ENCODE data around the gene FAM210A. TPM values are rescaled to one million over a fixed set of nuclear protein-coding genes. Genes with fewer than 3 reads are reported as not detected.

FAM210A gene
- total and polyA plus RNA-seq, 2 experiments from 2014 or later, result 17.2 to 17.9 TPM

DNA sequence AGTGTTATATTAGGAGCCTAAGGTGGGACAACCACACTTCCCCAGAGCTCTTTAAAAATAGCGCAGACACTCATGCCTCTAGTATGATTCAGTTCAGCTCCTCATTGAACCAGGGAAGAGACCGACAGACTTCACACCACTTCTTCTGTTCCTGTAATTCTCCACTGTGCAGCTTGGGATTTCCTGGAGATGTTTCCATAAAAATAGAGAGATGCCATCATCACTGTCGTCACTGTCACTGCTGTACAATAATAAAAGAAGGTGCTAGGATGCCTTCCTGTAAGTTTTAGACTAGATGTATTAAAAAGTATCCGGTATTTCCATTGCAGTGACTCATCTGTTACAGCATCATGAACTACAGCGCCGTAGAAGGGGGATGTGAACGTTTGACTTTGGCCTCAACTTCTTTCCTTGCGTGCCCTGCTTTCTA is 110.9 kb downstream of the FAM210A start (continued):
- TF ChIP-seq, protein P1, sequence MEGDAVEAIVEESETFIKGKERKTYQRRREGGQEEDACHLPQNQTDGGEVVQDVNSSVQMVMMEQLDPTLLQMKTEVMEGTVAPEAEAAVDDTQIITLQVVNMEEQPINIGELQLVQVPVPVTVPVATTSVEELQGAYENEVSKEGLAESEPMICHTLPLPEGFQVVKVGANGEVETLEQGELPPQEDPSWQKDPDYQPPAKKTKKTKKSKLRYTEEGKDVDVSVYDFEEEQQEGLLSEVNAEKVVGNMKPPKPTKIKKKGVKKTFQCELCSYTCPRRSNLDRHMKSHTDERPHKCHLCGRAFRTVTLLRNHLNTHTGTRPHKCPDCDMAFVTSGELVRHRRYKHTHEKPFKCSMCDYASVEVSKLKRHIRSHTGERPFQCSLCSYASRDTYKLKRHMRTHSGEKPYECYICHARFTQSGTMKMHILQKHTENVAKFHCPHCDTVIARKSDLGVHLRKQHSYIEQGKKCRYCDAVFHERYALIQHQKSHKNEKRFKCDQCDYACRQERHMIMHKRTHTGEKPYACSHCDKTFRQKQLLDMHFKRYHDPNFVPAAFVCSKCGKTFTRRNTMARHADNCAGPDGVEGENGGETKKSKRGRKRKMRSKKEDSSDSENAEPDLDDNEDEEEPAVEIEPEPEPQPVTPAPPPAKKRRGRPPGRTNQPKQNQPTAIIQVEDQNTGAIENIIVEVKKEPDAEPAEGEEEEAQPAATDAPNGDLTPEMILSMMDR (conservative IDR thresholded peaks at IDR 0.05; ENCODE audit: low read depth in 2 of 2), result no peak
- TF ChIP-seq JUNB (IDR thresholded peaks at IDR 0.05; ENCODE audit: unreplicated experiment) (no peak), ZNF331 (CRISPR knock-in tag; IDR thresholded peaks at IDR 0.05; ENCODE audit: low read depth) (no peak), NANOG (IDR thresholded peaks at IDR 0.05; ENCODE audit: borderline replicate concordance) (no peak), POLR2AphosphoS5 (IDR thresholded peaks at IDR 0.05; ENCODE audit: low read depth) (no peak), ZNF114 (CRISPR knock-in tag; IDR thresholded peaks at IDR 0.05) (no peak)

GRCh38 chr18:13614641-13615288 is 111.6 kb downstream of the FAM210A start:
- DNase-seq (ENCODE audit: low spot score) (no peak), ATAC-seq (no peak)
- H4K20me1 ChIP-seq (replicated peaks; ENCODE audit: insufficient read depth), result no peaks in the 10 kb centered on the region
- H3K4me1 ChIP-seq (ENCODE audit: insufficient read depth), result peaks cover 11% of the 10 kb centered on the region
- peaks cover 32% of the 10 kb centered on the region for H3K27me3 Mint-ChIP-seq (ENCODE audit: insufficient read depth, low read depth, poor library complexity)
- H3K4me3 ChIP-seq, result no peak overlapping the region
- H3K27ac ChIP-seq (ENCODE audit: low read depth), result no peak overlapping the region
- no peaks in the 10 kb centered on the region; the same call in 1 of the 2 replicates for H3K27me3 ChIP-seq (ENCODE audit: insufficient read depth)
- no peaks in the 10 kb centered on the region for H3K36me3 Mint-ChIP-seq (ENCODE audit: low read depth)
- H3K36me3 ChIP-seq (ENCODE audit: insufficient read depth), result no peaks in the 10 kb centered on the region
- H3F3A ChIP-seq (replicated peaks; ENCODE audit: low read depth), result no peaks in the 10 kb centered on the region
- no peaks in the 10 kb centered on the region for H3K79me2 ChIP-seq (replicated peaks; ENCODE audit: insufficient read depth)
- no peaks in the 10 kb centered on the region for H3K9me2 ChIP-seq (ENCODE audit: insufficient read depth)
- H3K27ac Mint-ChIP-seq, result no peak overlapping the region
- H3K4me1 Mint-ChIP-seq, result peaks cover 17% of the 10 kb centered on the region
- H3K4me3 Mint-ChIP-seq, result no peak overlapping the region
- H2AFZ ChIP-seq, result no peak overlapping the region
- H3K4me2 ChIP-seq, result no peak overlapping the region
- no peaks in the 10 kb centered on the region for H3K9me3 Mint-ChIP-seq
- TF ChIP-seq, protein P2, sequence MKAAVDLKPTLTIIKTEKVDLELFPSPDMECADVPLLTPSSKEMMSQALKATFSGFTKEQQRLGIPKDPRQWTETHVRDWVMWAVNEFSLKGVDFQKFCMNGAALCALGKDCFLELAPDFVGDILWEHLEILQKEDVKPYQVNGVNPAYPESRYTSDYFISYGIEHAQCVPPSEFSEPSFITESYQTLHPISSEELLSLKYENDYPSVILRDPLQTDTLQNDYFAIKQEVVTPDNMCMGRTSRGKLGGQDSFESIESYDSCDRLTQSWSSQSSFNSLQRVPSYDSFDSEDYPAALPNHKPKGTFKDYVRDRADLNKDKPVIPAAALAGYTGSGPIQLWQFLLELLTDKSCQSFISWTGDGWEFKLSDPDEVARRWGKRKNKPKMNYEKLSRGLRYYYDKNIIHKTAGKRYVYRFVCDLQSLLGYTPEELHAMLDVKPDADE (IDR thresholded peaks at IDR 0.05), result no peak
- no peak for TF ChIP-seq ZNF114 (CRISPR knock-in tag; IDR thresholded peaks at IDR 0.05)
- no peak for TF ChIP-seq EZH2 (IDR thresholded peaks at IDR 0.05; ENCODE audit: low read depth, unreplicated experiment)
- TF ChIP-seq, protein P1 (conservative IDR thresholded peaks at IDR 0.05; ENCODE audit: low read depth in 2 of 2), result no peak
- TF ChIP-seq, protein P3, sequence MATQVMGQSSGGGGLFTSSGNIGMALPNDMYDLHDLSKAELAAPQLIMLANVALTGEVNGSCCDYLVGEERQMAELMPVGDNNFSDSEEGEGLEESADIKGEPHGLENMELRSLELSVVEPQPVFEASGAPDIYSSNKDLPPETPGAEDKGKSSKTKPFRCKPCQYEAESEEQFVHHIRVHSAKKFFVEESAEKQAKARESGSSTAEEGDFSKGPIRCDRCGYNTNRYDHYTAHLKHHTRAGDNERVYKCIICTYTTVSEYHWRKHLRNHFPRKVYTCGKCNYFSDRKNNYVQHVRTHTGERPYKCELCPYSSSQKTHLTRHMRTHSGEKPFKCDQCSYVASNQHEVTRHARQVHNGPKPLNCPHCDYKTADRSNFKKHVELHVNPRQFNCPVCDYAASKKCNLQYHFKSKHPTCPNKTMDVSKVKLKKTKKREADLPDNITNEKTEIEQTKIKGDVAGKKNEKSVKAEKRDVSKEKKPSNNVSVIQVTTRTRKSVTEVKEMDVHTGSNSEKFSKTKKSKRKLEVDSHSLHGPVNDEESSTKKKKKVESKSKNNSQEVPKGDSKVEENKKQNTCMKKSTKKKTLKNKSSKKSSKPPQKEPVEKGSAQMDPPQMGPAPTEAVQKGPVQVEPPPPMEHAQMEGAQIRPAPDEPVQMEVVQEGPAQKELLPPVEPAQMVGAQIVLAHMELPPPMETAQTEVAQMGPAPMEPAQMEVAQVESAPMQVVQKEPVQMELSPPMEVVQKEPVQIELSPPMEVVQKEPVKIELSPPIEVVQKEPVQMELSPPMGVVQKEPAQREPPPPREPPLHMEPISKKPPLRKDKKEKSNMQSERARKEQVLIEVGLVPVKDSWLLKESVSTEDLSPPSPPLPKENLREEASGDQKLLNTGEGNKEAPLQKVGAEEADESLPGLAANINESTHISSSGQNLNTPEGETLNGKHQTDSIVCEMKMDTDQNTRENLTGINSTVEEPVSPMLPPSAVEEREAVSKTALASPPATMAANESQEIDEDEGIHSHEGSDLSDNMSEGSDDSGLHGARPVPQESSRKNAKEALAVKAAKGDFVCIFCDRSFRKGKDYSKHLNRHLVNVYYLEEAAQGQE (IDR thresholded peaks at IDR 0.05; ENCODE audit: unreplicated experiment), result no peak
- no peak for TF ChIP-seq JUNB (IDR thresholded peaks at IDR 0.05; ENCODE audit: unreplicated experiment)
- TF ChIP-seq EZH2phosphoT487 (IDR thresholded peaks at IDR 0.05; ENCODE audit: unreplicated experiment), result no peak

Measured in GM23338 (cell line).